NCI-H1105 (cell line): ENCODE data around the gene WNK3.
A peak's percentile ranks its signal among the peaks of the same experiment; 100 is the strongest.
"Not testable (repeated sequence)": the region's sequence is repeated elsewhere in the genome, so short reads cannot be mapped to it uniquely, and the experiment has no call there.

Experiments
- DNase-seq: peaks from one replicate; lab custom pipeline; 2025; lab: John Stamatoyannopoulos, UW

The WNK3 gene

GRCh38 chrX:54357414-54358377 lies at the start of gene WNK3:
WNK3 (minus strand) TSS chrX:54358046.
- DNase-seq: peak; percentile 86

- DNase-seq: no peak
Observed at GRCh38 chrX:54407266-54407665, 49.4 kb upstream of the WNK3 start.

DNA sequence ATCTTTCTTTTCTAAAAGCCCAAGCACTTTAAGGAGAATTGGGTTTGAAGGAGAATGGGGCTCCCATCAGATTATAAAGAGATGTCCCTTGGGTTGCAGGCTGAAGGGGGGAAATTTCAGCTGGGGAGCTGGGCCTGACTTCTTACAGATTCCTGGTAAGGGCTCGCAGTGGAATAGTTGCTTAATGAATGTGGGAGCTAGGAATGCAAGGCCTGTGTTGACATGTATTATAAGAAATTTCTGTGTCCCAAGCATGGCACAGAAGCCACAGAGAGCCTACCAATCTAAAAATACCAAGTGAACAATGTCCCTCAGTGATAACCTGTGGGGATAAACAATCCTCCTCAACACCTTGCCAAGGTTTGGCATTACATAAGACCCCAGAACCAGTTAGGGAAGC lies 39.3 kb upstream of the WNK3 start:
- no peak for DNase-seq

DNA sequence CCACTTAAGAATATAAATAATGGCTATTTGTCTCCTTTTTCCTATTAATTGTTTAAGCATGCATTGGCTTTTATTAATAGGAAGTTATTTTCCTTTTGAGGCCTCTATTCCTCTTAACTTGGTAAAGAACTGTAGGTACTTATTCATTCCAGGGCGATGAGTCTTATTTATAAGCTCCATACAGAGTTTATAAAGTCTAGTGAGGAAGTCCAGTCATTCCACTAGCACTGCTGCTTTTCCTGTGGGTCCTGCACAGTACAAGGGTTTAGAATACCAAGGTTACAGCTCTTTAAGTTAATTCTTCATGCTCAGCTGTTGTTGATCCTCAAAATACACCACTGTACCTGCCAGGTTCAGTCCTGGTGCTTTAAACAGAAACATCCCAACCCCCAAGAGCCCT lies 28.5 kb upstream of the WNK3 start:
- DNase-seq: no peak

DNA sequence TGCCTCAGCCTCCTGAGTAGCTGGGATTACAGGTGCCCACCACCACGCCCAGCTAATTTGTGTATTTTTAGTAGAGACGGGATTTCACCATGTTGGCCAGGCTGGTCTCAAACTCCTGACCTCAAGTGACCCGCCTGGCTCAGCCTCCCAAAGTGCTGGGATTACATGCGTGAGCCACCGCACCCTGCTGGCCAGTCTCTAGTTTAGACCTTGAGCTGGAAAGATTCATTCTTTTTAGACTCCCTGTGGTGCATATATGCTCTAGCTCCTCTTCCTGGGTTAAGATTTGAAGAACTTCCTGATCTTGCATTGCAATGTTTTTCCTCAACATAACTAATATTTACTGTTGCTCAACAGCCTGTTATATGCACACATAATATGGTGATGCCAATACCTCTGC lies 26.8 kb upstream of the WNK3 start:
- not testable (repeated sequence) for DNase-seq

- DNase-seq: no peak
Observed at GRCh38 chrX:54359408-54359807, 1.6 kb upstream of the WNK3 start.

DNA sequence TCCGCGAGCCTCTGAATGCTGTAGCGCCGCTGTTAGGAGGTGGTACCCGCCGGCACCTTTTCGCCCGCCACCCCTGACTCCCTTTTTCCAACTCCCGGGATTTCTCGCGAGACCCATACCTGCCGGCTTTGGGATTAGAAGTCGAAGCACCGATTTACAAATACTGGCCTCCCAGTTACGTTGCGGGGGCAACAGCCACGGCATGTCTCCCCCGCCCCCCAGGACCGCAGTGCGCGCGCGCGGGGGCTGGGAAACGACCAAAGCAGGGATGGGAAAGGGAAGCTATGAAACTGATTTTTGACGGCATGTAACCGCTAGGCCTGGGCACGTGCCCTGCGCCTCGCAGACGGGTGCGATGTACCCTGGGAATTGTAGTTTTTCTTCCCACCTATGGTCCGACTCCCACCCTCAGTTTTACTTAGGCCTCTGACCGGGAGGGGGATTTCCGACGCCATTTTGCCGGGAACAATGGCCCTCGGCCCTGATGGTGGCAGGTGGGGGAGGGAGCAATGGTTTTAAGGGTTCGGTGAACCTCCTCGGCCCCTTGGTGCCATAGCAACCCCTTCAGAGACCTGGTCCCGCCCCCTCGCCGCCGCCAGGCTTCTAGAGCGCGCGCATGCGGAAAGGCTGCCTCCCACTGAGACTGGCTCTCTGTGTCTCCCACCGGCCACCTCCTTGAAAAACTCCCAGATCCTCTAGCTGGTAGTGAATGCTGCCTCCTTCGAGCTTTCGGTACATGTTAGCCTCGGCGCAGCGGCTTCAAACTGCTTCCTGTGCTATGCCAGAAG lies 772 bp upstream of the WNK3 start:
- DNase-seq: peak; percentile 87

DNA sequence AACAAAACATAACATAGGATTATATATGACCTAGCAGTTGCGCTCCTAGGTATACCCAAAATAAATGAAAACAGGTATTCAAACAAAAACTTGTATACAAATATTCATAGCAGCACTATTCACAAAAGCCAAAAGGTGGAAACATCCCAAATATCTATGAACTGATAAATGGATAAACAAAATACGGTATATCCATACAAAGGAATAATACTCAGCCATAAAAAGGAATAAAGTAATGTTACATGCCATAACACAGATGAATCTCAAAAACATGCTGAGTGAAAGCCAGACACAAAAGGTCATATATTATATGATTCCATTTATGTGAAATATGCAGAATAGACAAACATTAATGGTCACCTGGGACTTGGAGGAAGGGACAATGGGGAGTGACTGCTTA lies 5.2 kb downstream of the WNK3 start:
- no peak for DNase-seq

- DNase-seq: not testable (repeated sequence)
Observed at GRCh38 chrX:54337383-54337782, 20.5 kb downstream of the WNK3 start.

GRCh38 chrX:54325077-54325476 lies 32.8 kb downstream of the WNK3 start:
- no peak for DNase-seq

GRCh38 chrX:54320067-54320466 lies 37.8 kb downstream of the WNK3 start:
- DNase-seq: no peak

GRCh38 chrX:54306379-54306778 lies 51.5 kb downstream of the WNK3 start:
- DNase-seq: no peak

DNA sequence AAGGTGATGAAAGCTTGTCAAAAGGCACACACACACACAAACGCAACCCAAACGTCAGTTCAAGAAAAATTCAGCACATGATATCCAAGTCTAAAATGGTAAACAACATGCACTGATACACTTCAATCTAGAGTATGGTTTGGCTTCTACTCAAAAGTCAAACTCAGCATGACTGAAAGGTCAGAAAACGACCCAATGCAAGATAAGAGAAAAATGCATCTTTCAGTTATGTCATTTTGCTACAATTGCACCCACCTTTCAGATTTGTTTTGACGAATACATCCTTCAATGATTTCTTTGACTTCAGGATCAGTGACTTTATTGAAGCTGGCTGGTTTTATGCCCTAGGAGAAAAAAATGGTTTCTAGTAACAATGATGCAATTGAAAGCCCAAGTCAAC lies 56.3 kb downstream of the WNK3 start:
- DNase-seq: no peak

DNA sequence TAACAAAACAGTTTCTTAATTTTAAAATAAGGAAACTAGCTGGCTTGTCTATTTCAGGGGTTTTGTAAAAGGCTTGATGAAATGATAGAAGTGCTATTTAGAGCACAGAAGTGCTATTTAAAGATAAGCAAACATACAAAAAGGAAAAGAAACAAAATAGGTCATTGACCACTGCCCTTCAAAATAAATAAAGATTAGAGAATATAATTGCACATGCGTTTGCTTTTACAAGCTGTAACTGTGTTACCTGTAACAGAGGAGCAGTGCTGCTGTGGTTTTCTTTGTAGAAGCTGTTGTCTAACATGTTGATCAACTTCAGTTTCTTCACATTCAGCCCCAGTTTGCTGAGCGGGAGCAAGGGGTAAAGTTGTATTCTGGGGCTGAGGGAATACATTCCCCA lies 63.5 kb downstream of the WNK3 start:
- no peak for DNase-seq

- no peak for DNase-seq
Observed at GRCh38 chrX:54292755-54293154, 65.1 kb downstream of the WNK3 start.

- DNase-seq: no peak
Observed at GRCh38 chrX:54291758-54292157, 66.1 kb downstream of the WNK3 start.

GRCh38 chrX:54288968-54289367 lies 68.9 kb downstream of the WNK3 start:
- no peak for DNase-seq

GRCh38 chrX:54288277-54288676 lies 69.6 kb downstream of the WNK3 start:
- DNase-seq: no peak

DNA sequence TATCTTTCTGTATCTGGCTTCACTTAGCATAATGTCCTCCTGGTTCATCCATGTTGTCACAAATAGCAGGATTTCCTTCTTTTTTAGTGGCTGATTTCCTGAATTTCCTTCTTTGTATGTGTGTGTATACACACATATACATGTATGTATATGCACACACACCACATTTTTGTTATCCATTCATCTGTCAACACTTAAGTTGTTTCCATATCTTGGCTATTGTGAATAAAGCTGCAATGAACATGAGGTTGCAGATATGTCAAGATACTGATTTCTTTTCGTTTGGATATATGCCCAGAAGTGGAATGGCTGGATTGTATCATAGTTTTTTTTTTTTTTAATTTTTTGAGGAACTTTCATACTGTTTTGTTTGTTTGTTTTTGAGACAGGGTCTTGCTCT lies 76.2 kb downstream of the WNK3 start:
- no peak for DNase-seq

GRCh38 chrX:54280466-54280865 lies 77.4 kb downstream of the WNK3 start:
- no peak for DNase-seq

DNA sequence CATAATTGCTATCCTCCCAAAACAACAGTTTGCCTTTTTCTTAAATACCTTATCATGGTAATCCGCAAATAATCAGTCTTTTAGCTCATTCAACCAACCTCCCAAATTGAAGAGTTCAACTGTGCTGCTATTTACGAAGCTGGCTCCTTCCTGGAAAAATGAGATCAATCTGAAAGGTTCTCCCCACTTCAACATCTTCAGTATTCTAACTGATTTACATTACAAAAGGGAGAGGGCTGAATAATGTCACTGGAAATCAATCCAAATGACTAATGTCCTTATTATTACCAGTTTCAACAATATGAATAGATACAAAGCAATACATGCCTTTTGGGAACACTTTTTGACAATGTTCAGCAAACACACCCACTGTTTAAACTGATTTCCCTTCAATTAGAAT lies 86.2 kb downstream of the WNK3 start:
- no peak for DNase-seq

DNA sequence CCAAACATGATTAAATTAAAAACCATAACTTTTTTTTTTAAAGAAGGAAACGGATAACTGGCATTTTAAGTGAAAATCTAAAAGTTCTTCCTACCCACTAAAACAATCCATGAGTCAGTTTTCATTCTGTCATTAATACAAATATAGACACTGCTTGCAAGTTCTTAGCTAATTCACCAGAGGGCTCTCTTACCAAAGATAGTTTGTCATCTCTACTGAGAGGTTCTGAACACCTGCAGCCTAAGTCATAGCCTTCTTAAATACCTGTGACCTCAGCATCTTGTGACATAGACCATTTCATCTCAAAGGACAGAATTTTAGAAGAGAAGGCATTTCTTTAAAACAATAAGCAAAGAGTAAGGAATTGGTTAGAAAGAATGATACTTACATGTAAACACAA lies 109.5 kb downstream of the WNK3 start:
- DNase-seq: no peak

- no peak for DNase-seq
Observed at GRCh38 chrX:54246866-54247265, 111.0 kb downstream of the WNK3 start.
